ENCODE measurements around the gene CSRP3. TPM values are rescaled to one million over a fixed set of nuclear protein-coding genes. Genes with fewer than 3 reads are reported as not detected.

Gene CSRP3
- total and polyA plus RNA-seq, 8 donors = 0.19 to 1.1 (median 0.26) TPM; not detected in 5

DNA sequence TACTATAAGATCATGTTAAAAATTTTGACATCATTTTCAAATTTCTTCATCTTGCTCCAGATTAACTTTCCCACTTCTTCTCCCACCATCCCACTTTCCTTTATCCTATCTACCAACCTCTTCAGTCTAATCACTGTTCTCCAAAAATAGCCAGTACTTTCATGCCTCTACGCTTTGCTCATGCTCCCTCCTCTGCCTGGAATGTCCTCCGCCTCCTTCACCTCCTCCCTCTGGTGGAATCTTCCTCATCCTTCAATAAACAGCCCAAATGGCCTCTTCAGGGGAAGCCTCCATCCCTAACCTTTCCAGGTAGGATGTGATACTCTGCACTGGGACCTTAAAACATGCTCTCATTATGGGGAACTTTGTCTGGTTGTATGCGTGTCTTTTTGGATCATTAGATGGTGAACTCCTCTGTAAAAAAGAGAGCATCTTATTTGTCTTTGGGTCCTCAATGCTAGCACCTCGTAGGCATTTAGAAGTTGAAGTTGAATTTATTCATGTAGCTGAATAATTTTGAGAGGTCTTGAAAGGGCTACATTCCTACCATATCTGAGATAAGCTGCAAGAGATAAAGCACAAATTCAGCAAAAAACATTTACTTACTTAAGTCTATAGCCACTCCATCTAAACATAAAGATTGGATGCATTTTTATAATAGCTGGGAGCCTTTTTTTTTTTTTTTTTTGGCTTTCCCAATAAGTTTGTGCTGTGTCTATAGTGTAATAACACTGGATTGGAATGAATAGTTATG lies 8.0 kb upstream of the CSRP3 start:
- 36 to 53% methylated on average over 4 of the region's 4 CpGs for WGBS, 2 donors

DNA sequence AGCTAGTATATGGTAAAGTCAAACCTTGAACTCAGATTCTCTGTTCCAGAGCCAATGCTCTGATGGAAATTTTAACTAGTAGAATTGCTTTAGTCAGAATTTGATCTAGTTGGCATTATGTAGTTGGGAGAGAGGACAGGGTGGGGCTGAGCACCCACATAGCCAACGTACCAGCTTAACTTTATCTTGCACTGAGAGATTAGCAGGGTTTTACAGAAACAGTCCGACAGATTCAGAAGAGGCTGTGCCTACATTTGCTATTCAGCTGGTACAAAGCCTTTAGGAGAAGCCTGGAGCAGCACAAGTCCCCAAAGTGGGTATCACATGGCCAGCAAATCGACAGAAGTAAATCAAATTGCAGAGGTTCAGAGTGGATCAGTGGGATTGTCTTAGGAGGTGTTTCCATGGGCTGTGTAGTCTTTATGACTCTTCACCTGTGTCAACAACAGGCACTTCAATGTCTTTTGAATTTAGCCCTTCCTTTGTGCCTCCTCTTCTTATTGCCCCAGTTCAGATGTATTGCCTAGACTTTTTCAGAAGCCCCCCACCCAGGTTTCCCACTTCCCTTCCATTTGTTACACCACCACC lies 7.3 kb upstream of the CSRP3 start:
- DNase-seq (no peak), FAIRE-seq (no peak), ATAC-seq (no peak)
- H3K36me3 ChIP-seq = no peaks in the 10 kb centered on the region
- no peak overlapping the region for H3K4me3 ChIP-seq
- no peaks in the 10 kb centered on the region for H3K4me1 ChIP-seq
- H3K27me3 ChIP-seq = no peaks in the 10 kb centered on the region
- TF ChIP-seq, protein P1, sequence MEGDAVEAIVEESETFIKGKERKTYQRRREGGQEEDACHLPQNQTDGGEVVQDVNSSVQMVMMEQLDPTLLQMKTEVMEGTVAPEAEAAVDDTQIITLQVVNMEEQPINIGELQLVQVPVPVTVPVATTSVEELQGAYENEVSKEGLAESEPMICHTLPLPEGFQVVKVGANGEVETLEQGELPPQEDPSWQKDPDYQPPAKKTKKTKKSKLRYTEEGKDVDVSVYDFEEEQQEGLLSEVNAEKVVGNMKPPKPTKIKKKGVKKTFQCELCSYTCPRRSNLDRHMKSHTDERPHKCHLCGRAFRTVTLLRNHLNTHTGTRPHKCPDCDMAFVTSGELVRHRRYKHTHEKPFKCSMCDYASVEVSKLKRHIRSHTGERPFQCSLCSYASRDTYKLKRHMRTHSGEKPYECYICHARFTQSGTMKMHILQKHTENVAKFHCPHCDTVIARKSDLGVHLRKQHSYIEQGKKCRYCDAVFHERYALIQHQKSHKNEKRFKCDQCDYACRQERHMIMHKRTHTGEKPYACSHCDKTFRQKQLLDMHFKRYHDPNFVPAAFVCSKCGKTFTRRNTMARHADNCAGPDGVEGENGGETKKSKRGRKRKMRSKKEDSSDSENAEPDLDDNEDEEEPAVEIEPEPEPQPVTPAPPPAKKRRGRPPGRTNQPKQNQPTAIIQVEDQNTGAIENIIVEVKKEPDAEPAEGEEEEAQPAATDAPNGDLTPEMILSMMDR (IDR thresholded peaks at IDR 0.05) = no peak
- H3K27ac ChIP-seq = no peak overlapping the region
- WGBS, 2 donors = 45 to 47% methylated on average over 3 of the region's 3 CpGs
- intact Hi-C loops (cut with DNase I) = no loop called here
- no peaks in the 10 kb centered on the region for H3K9me3 ChIP-seq

More for the DNA sequence above, 8.0 kb upstream of the CSRP3 start:
- Histone ChIP-seq H3K27me3 (no peaks in the 10 kb centered on the region), H3K4me1 (no peaks in the 10 kb centered on the region), H3K9me3 (no peaks in the 10 kb centered on the region), H3K27ac (no peak overlapping the region), H3K36me3 (no peaks in the 10 kb centered on the region), H3K4me3 (no peak overlapping the region)
- TF ChIP-seq, protein P1 (IDR thresholded peaks at IDR 0.05) = no peak
- DNase-seq (no peak), ATAC-seq (no peak), FAIRE-seq (no peak)
- intact Hi-C loops (cut with DNase I) = no loop called here

DNA sequence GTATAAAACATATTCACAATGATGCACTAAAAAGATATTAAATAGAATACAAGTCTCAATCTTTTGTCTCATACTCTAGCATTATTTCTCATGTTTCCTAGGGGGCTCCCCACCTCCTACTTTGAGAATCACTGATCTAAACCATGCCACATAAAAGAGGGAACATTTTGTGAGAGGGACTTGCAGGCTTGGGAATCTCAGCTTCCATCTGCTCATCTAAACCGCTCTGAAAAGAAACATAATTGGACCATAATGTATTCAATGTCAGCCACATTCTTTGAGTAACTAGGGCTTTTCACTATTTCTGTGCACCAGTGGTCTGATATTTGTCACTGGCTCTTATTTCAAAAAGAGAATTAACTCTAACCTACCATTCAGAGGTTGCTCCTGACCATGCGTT lies 6.4 kb upstream of the CSRP3 start:
- Histone ChIP-seq H3K27me3 (no peaks in the 10 kb centered on the region), H3K4me3 (no peak overlapping the region), H3K9me3 (no peaks in the 10 kb centered on the region), H3K27ac (no peak overlapping the region), H3K4me1 (no peaks in the 10 kb centered on the region), H3K36me3 (no peaks in the 10 kb centered on the region)
- DNase-seq = no peak
- intact Hi-C loops (cut with DNase I) = no loop called here
- ATAC-seq = no peak
- TF ChIP-seq, protein P1 (IDR thresholded peaks at IDR 0.05) = no peak
- FAIRE-seq = no peak
- WGBS, 2 donors = 90 to 95% methylated on average over 2 of the region's 2 CpGs

- DNase-seq (no peak), FAIRE-seq (no peak), ATAC-seq (no peak)
- Histone ChIP-seq H3K27ac (no peak overlapping the region), H3K4me1 (no peaks in the 10 kb centered on the region), H3K4me3 (no peak overlapping the region), H3K36me3 (no peaks in the 10 kb centered on the region), H3K9me3 (no peaks in the 10 kb centered on the region), H3K27me3 (no peaks in the 10 kb centered on the region)
- TF ChIP-seq, protein P1 (IDR thresholded peaks at IDR 0.05) = no peak
- intact Hi-C loops (cut with DNase I) = no loop called here
- 77 to 86% methylated on average over 5 of the region's 5 CpGs for WGBS, 2 donors
Measured at GRCh38 chr11:19204836-19205235, 3.1 kb upstream of the CSRP3 start.

Data from pancreas (tissue), 10 donors.